Right hindlimb (tissue), 1 donor: ENCODE measurements around the gene SPRR1A.

ENCODE experiments used
- DNase-seq: peaks from one replicate; pipeline ENCODE4 v3.0.0-alpha.2; 2018

The SPRR1A gene

GRCh38 chr1:153032677-153033308 is 48.9 kb downstream of the SPRR1A start:
- DNase-seq, result no peak

- DNase-seq, result no peak
These were observed 51.3 kb downstream of the SPRR1A start for GRCh38 chr1:153035211-153035610.
